SK-N-SH treated with all-trans-retinoic acid at 6 μM for 48 hours (cell line): ENCODE measurements around the gene IL4R.

Experiments used
- ATAC-seq: fragments of 200-7000 bp; cut with Tn5 transposase; 3 replicates; pipeline ENCODE4 v1.9.1; 2020; ENCODE audit warnings: mild to moderate bottlenecking, moderate library complexity
- GLIS3 ChIP-seq: fragments of 250-450 bp; sonication (Bioruptor Pico); IDR thresholded peaks from 2 replicates; pipeline ENCODE4 v1.5.0; 2020; ENCODE audit warnings: mild to moderate bottlenecking, moderate library complexity
- ISL1 ChIP-seq: fragments of 250-450 bp; sonication (Bioruptor Pico); IDR thresholded peaks from 2 replicates; pipeline ENCODE4 v2.1.2; 2022; ENCODE audit warnings: mild to moderate bottlenecking, moderate library complexity
- OSR1 ChIP-seq: fragments of 250-450 bp; sonication (Bioruptor Pico); IDR thresholded peaks from 2 replicates; pipeline ENCODE4 v1.8.0; 2022; ENCODE audit warnings: moderate library complexity, mild to moderate bottlenecking, inconsistent platforms
- PPARA ChIP-seq: fragments of 250-450 bp; sonication (Bioruptor Pico); IDR thresholded peaks from 2 replicates; pipeline ENCODE4 v1.5.0; 2020; ENCODE audit warnings: mild to moderate bottlenecking, borderline replicate concordance
- SNAI2 ChIP-seq: fragments of 250-450 bp; sonication (Bioruptor Pico); IDR thresholded peaks from 2 replicates; pipeline ENCODE4 v1.5.0; 2020; ENCODE audit warnings: mild to moderate bottlenecking, moderate library complexity
- TOX ChIP-seq: fragments of 250-450 bp; sonication (Bioruptor Pico); IDR thresholded peaks from 2 replicates; pipeline ENCODE4 v1.8.0; 2021; ENCODE audit warnings: mild to moderate bottlenecking, moderate library complexity, borderline replicate concordance
- ZC3H10 ChIP-seq: fragments of 250-450 bp; sonication (Bioruptor Pico); IDR thresholded peaks from 2 replicates; pipeline ENCODE4 v1.5.1; 2021; ENCODE audit warnings: mild to moderate bottlenecking, moderate library complexity
- ZFP3 ChIP-seq: fragments of 250-450 bp; sonication (Bioruptor Pico); IDR thresholded peaks from 2 replicates; pipeline ENCODE4 v1.5.0; 2020; ENCODE audit warnings: mild to moderate bottlenecking, moderate library complexity
- ZFP30 ChIP-seq: fragments of 450-650 bp; formaldehyde crosslinking; IDR thresholded peaks from 2 replicates; pipeline ENCODE4 v1.5.0; 2022; ENCODE audit warnings: mild to moderate bottlenecking, moderate library complexity
- ZNF565 ChIP-seq: fragments of 450-650 bp; formaldehyde crosslinking; conservative IDR thresholded peaks from 2 replicates; pipeline ENCODE4 v1.5.0; 2020; ENCODE audit warnings: low read depth, mild to moderate bottlenecking, moderate library complexity
- ZNF70 ChIP-seq: fragments of 450-650 bp; formaldehyde crosslinking; IDR thresholded peaks from 2 replicates; pipeline ENCODE4 v1.5.0; 2020; ENCODE audit warnings: mild to moderate bottlenecking, moderate library complexity
- ZNF8 ChIP-seq: fragments of 450-650 bp; formaldehyde crosslinking; IDR thresholded peaks from 2 replicates; pipeline ENCODE4 v1.5.0; 2020; ENCODE audit warnings: mild to moderate bottlenecking, moderate library complexity
- TF ChIP-seq, protein P1 (sequence below): fragments of 250-450 bp; sonication (Bioruptor Pico); IDR thresholded peaks from 2 replicates; pipeline ENCODE4 v1.5.1; 2020; ENCODE audit warnings: low read depth, mild to moderate bottlenecking, moderate library complexity
- TF ChIP-seq, protein P2 (sequence below): fragments of 250-450 bp; sonication (Bioruptor Pico); IDR thresholded peaks from 2 replicates; pipeline ENCODE4 v1.8.0; 2021; ENCODE audit warnings: low read depth, mild to moderate bottlenecking, moderate library complexity, borderline replicate concordance
- TF ChIP-seq, protein P3 (sequence below): fragments of 250-450 bp; sonication (Bioruptor Pico); IDR thresholded peaks from 2 replicates; pipeline ENCODE4 v1.5.0; 2020; ENCODE audit warnings: mild to moderate bottlenecking, moderate library complexity

The IL4R gene

DNA sequence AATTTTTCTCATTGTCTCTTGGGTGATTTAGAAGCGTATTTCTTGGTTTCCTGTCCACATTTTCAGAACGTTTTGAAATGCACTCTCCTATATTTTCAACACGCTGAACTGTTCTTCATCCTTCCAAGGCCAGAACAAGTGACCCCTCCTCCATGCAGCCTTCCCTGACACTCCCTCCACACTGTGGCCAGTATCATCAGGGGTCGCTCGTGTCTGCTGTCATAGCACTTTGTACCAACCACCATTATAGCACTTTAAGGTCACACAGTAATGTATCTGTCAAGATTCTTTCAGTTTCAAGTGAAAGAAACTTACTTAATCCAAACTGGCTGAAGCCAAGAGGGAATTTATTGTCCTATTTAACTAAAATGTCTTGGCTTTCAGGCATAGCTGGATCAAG is 70.7 kb downstream of the IL4R start:
- ATAC-seq = no peak
- TF ChIP-seq, protein P1, sequence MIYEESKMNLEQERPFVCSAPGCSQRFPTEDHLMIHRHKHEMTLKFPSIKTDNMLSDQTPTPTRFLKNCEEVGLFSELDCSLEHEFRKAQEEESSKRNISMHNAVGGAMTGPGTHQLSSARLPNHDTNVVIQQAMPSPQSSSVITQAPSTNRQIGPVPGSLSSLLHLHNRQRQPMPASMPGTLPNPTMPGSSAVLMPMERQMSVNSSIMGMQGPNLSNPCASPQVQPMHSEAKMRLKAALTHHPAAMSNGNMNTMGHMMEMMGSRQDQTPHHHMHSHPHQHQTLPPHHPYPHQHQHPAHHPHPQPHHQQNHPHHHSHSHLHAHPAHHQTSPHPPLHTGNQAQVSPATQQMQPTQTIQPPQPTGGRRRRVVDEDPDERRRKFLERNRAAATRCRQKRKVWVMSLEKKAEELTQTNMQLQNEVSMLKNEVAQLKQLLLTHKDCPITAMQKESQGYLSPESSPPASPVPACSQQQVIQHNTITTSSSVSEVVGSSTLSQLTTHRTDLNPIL (CRISPR knock-in tag) = no peak
- TF ChIP-seq SNAI2 = no peak
- no peak for TF ChIP-seq ZNF8 (CRISPR knock-in tag)

DNA sequence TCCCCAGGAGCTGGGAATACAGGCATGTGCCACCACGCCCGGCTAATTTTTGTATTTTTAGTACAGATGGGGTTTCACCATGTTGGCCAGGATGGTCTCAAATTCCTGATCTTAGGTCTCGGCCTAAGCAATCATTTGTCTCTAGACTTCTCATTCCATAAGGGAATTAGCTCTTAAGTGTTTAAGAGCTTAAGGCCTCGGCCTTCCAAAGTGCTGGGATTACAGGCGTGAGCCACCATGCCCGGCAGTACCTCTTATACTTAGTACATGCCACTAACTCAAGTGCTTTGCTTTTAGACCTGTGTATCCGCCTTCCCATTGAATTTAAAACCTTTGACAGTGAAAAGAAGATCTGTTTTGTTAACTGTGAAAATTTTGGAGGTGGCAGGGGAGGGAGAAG is 71.6 kb downstream of the IL4R start:
- TF ChIP-seq PPARA (CRISPR knock-in tag) (no peak), ZFP30 (CRISPR knock-in tag) (no peak), ZFP3 (CRISPR knock-in tag) (no peak), ZNF565 (CRISPR knock-in tag) (no peak), ZC3H10 (no peak), ZNF8 (CRISPR knock-in tag) (no peak), GLIS3 (CRISPR knock-in tag) (no peak), ISL1 (CRISPR knock-in tag) (no peak), ZNF70 (CRISPR knock-in tag) (no peak)
- TF ChIP-seq, protein P2, sequence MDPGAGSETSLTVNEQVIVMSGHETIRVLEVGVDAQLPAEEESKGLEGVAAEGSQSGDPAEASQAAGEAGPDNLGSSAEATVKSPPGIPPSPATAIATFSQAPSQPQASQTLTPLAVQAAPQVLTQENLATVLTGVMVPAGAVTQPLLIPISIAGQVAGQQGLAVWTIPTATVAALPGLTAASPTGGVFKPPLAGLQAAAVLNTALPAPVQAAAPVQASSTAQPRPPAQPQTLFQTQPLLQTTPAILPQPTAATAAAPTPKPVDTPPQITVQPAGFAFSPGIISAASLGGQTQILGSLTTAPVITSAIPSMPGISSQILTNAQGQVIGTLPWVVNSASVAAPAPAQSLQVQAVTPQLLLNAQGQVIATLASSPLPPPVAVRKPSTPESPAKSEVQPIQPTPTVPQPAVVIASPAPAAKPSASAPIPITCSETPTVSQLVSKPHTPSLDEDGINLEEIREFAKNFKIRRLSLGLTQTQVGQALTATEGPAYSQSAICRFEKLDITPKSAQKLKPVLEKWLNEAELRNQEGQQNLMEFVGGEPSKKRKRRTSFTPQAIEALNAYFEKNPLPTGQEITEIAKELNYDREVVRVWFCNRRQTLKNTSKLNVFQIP = no peak
- TF ChIP-seq, protein P3, sequence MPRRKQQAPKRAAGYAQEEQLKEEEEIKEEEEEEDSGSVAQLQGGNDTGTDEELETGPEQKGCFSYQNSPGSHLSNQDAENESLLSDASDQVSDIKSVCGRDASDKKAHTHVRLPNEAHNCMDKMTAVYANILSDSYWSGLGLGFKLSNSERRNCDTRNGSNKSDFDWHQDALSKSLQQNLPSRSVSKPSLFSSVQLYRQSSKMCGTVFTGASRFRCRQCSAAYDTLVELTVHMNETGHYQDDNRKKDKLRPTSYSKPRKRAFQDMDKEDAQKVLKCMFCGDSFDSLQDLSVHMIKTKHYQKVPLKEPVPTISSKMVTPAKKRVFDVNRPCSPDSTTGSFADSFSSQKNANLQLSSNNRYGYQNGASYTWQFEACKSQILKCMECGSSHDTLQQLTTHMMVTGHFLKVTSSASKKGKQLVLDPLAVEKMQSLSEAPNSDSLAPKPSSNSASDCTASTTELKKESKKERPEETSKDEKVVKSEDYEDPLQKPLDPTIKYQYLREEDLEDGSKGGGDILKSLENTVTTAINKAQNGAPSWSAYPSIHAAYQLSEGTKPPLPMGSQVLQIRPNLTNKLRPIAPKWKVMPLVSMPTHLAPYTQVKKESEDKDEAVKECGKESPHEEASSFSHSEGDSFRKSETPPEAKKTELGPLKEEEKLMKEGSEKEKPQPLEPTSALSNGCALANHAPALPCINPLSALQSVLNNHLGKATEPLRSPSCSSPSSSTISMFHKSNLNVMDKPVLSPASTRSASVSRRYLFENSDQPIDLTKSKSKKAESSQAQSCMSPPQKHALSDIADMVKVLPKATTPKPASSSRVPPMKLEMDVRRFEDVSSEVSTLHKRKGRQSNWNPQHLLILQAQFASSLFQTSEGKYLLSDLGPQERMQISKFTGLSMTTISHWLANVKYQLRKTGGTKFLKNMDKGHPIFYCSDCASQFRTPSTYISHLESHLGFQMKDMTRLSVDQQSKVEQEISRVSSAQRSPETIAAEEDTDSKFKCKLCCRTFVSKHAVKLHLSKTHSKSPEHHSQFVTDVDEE (CRISPR knock-in tag) = no peak
- TF ChIP-seq, all 23 proteins: peak for 0

DNA sequence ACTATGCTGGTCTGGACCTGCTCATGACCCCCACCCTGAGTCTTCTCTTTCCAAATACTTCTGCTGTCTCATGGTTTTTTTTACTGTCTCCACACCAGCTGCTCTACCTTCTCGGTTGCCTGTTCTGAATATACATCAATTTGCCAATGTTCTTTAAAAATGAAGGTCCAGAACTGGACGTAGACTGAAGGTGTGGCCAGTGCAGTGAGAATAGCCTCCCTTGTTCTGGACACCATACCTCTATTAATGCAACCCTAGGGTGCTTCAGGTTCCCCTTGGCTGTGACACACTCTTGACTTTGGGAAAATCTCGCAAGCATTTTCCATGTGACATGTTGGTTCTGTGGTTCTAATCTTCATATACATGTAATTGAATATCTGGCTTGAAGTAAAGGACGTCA is 72.9 kb downstream of the IL4R start:
- TF ChIP-seq TOX (CRISPR knock-in tag) (no peak), ZNF70 (CRISPR knock-in tag) (peak; percentile 81), ISL1 (CRISPR knock-in tag) (no peak), OSR1 (no peak), ZC3H10 (no peak), ZFP30 (CRISPR knock-in tag) (no peak), ZNF565 (CRISPR knock-in tag) (no peak)
- TF ChIP-seq, protein P2 = no peak
- TF ChIP-seq, protein P3 (CRISPR knock-in tag) = no peak
- TF ChIP-seq, all 23 proteins: peak for 1
- no peak for ATAC-seq

More for the DNA sequence above, 71.6 kb downstream of the IL4R start:
- ATAC-seq = no peak

DNA sequence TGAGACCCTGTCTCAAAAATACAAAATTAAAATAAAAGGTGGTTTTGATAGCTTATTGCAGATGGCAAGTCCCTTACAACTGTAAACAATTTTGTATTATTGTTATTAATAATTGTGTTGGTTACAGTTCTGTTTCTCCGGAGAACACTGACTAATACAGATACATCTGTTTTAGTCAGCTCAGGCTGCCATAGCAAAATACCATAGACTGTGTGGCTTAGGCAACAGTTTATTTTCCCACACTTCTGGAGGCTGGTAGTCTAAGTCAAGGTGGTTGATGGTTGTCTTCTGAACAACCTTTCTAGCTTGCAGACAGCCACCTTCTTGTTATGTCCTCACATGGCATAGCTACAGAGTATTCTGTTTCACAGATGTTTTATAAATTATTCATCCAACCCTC is 74.0 kb downstream of the IL4R start:
- no peak for ATAC-seq
- no peak for TF ChIP-seq ZFP3 (CRISPR knock-in tag)
- TF ChIP-seq PPARA (CRISPR knock-in tag) = no peak
- TF ChIP-seq ZFP30 (CRISPR knock-in tag) = no peak
- TF ChIP-seq, protein P1 (CRISPR knock-in tag) = no peak
- TF ChIP-seq ZC3H10 = no peak
- TF ChIP-seq, all 23 proteins: peak for 0
